HTERT RPE-1 (cell line): Measurements from ENCODE around the gene FRS2.

Source experiments
- in situ Hi-C: fragments of 300-500 bp; cut with MboI; formaldehyde crosslinking; loops from 4 replicates; pipeline ENCODE4 v1.14.3; 2020; ENCODE audit warnings: low sequenced_read_pairs

The FRS2 gene

DNA sequence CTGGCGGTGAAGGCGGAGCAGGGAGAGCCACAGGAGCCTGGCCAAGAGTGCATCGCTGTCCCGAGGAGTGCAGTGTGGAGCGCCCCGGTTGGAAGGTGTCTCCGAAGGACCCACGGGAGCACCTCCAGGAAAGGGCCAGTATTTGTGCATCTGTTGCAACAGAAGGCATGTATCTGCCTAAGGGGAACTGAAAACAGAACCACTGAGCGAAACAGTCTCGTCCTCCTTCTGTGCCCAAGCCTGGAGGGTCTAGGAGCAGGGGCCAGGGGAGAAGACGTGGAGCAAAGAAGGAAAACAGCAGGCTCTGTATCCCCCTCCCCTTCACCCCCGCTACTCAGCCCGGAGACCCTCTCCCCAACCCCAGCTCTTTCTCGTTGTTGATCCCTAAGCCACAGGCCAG, 145.8 kb downstream of the FRS2 start:
- in situ Hi-C loops = no loop called here

DNA sequence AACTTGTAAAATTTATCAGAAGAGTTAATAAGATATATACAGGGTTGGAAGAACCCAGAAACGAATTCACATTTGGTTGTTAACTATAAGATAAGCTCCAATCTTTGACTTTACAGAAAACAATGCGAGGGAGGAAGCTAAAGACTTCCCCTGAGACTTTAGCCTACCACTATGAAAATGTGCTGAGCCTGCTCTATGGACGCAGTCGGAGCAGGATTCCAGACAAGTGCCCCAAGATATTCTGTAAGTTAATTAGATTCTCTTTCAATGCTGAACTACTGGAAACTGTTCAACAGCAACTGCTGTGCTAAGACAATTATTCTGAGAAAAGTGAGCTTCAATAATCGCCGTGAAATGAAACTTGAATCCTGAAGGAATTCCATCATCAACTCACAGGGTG, 148.9 kb downstream of the FRS2 start:
- in situ Hi-C loops = no loop called here

DNA sequence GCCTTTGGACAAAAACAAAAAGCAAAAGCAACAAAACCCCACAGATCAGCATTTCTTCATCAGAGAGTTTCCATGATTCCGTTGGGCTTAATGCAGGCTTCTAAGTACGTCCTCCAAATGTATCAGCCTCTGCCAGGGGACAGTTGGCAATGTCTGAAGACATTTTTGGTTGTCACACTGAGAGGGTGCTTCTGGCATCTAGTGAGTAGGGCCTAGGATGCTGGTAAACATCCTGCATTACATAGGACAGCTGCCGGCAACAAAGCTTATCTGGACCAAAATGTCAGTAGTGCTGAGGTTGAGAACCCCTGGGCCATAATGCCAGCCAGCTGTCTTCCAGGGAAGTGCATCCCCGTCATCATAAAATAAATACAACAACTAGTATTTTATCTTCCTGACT, 149.9 kb downstream of the FRS2 start:
- in situ Hi-C loops = no loop called here

DNA sequence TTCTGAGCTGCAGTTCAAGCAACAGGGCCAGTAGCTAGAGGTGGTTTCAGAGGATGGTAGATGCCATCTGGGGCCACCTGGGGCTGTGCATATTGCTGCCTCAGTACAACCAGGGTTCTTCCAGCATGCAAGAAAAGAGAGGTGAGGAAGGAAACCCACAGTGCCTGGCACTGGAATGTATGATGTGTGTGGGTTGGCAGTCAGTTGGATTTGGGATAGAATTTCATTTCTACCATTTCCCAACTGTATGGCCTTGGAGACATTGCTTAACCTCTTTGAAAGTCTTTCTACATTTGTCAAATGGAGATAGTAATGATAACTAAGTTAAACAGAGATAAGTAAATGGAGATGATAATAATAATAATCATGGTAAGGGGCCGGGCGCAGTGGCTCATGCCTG, 150.7 kb downstream of the FRS2 start:
- in situ Hi-C loops = no loop called here

DNA sequence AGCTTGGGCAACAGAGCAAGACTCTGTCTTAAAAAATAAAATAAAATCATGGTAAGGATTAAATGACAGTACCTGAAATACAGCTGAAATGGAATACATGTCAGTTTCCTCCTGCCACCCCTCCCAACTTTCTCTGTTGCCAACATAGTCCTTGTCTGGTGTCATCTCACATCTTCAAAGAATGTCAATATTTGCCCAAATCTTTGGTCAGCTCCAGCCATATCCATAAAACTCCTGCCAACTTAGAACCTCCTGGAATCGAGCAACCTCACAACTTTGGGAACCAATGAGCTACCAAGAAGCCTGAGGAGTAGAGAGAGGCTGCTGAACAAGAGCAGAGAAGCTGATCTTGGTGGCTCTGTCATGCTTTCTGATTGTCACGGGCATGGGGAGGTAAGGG, 151.4 kb downstream of the FRS2 start:
- in situ Hi-C loops = no loop called here

DNA sequence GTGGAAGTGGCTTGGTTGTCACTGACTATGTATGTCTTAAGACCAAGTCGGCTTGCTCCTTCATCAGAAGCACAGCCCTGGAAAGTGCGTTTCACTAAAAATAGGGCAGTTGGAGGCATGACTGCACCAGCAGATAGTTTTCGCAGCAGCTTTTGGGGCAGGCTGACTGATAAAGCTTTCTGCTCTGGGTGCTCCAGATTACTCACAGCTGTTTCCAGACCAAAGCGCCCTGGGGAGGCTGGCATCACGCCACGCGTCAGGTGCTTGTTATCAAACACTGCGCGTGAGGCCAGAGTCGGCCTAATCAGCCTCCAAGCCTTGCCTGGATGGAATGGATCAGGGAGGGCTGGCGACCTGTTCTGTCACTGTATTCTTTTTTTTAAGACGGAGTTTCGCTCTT, 153.8 kb downstream of the FRS2 start:
- in situ Hi-C loops = no loop called here

DNA sequence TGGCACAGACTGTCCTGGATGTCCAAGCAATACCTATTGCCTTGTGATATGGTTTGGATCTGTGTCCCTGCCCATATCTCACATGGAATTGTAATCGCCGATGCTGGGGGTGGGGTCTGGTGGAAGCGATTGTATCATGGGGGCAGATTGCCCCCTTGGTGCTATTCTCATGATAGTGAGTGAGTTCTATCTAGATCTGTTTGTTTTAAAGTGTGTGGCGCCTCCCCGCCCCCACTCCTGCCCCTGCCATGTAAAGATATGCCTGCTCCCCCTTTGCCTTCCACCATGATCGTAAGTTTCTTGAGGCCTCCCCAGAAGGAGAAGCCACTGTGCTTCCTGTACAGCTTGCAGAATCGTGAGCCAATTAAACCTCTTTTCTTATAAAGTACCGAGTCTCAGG, 157.3 kb downstream of the FRS2 start:
- in situ Hi-C loops = no loop called here
